Fibroblast of pulmonary artery (primary cell): Measurements from ENCODE around the gene SQSTM1.
A peak's percentile ranks its signal among the peaks of the same experiment; 100 is the strongest.

Experiments
- DNase-seq: peaks from one replicate; pipeline ENCODE4 v3.0.0-alpha.2; 2010; ENCODE audit warnings: low read depth
- H3K4me3 ChIP-seq: replicated peaks from 2 replicates; pipeline ENCODE4 v1.5.1; 2011; ENCODE audit warnings: low read depth, mild to moderate bottlenecking, control low read depth, low read length, moderate library complexity
- TF ChIP-seq, protein P1 (sequence below): IDR thresholded peaks from 2 replicates; pipeline ENCODE4 v1.5.1; 2011; ENCODE audit warnings: mild to moderate bottlenecking, control low read depth, low read length, inconsistent platforms; ENCODE audit errors: missing control alignments

The SQSTM1 gene

DNA sequence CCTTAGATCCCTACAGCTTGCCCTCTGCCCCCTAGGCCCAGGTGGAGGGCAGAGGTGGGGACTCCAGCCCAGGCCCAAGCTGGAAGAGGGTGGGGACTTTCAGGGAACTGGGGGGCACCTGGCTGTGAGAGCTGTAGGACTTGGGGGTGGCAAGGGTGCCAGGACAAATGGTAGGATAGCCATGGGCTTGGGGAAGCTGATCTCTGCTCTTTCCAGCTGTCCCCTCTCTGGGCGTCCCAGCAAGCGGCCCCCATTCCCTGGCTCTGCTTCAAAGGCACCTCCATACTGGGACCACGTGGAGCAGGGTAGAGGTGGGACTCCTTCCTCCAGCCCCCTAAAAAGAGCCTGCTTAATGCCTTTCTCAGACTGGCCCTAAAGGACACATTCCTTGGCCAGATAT lies 26.5 kb upstream of the SQSTM1 start:
- DNase-seq, result no peak
- H3K4me3 ChIP-seq, result peak overlapping the region; percentile 43
- TF ChIP-seq, protein P1, sequence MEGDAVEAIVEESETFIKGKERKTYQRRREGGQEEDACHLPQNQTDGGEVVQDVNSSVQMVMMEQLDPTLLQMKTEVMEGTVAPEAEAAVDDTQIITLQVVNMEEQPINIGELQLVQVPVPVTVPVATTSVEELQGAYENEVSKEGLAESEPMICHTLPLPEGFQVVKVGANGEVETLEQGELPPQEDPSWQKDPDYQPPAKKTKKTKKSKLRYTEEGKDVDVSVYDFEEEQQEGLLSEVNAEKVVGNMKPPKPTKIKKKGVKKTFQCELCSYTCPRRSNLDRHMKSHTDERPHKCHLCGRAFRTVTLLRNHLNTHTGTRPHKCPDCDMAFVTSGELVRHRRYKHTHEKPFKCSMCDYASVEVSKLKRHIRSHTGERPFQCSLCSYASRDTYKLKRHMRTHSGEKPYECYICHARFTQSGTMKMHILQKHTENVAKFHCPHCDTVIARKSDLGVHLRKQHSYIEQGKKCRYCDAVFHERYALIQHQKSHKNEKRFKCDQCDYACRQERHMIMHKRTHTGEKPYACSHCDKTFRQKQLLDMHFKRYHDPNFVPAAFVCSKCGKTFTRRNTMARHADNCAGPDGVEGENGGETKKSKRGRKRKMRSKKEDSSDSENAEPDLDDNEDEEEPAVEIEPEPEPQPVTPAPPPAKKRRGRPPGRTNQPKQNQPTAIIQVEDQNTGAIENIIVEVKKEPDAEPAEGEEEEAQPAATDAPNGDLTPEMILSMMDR, result no peak

- no peak for DNase-seq
- TF ChIP-seq, protein P1, result no peak
- peak overlapping the region; percentile 43 for H3K4me3 ChIP-seq
Measured at GRCh38 chr5:179794575-179794974, 26.1 kb upstream of the SQSTM1 start.

GRCh38 chr5:179795049-179795862 lies 25.4 kb upstream of the SQSTM1 start:
- TF ChIP-seq, protein P1, result no peak
- DNase-seq, result no peak
- H3K4me3 ChIP-seq, result peak overlapping the region; percentile 47

DNA sequence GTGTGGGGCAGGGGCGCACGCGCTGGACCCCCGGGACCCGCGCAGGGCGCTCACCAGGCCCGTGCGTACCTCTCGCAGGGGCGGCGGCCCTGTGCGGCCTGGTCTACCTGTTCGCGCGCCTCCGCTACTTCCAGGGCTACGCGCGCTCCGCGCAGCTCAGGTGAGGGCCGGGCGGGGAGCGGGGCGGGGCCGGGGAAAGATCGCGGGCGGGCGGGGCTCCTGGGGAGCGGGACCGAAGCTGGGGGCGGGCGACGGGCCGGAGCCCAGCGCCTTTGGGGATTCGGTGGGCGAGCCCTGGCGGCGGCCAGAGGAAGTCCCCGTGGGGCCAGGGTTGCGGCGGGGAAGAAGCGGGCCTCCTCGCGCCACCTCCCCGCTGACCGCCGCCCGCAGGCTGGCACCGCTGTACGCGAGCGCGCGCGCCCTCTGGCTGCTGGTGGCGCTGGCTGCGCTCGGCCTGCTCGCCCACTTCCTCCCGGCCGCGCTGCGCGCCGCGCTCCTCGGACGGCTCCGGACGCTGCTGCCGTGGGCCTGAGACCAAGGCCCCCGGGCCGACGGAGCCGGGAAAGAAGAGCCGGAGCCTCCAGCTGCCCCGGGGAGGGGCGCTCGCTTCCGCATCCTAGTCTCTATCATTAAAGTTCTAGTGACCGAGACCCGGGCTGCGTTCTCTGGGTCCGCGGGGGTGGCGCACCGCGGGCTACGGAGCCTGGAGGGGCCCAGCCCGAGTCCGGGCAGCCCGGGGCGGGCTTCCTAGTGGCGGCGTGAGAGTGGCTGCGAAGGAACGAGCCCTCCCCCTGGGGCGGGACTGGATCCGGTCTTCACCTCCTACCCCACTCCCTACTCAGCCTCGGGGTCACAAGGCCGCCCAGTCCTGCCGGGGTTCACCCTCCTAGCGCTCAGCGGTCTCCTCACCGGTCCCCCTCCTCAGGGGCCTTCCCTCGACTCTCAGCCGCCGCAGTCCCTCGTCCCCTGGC lies 24.6 kb upstream of the SQSTM1 start:
- TF ChIP-seq, protein P1, result no peak
- DNase-seq, result peak; percentile 83
- H3K4me3 ChIP-seq, result peak overlapping the region; percentile 47

DNA sequence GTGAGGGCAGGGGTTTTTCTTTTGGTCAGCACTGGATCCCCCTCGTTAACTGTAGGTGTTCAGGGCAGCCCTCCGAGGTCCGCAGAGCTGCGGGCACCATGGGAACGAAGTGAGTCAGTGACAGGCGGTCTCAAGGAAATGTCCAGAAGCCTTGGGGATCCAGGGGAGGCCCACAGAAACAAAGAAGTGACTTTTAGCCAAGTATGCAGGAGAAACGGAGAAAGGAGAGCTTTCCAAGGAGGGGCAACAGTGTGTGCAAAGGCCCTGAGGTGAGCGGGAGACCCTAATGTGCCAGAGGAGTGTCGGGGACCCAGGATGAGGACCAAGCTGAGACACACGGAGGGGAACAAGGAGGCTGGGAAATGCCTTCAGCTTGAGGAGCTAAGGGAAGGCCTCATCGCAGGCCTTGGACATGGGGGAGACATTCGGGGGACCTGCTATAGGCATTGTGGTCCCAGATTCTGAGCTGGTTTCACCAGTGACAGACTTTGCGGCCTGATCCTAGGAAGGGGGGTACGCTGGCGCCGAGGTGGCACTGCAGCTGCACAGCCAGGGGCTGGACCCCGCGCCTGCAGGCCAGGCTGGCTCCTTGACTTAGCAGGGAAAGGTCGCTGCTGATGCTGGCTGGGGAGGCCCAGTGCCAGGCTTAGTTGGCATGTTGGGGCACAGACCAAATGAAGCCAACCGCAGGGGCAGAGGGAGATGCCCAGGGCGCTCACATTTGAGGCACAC lies 23.7 kb upstream of the SQSTM1 start:
- no peak for DNase-seq
- H3K4me3 ChIP-seq, result no peak overlapping the region
- TF ChIP-seq, protein P1, result no peak

DNA sequence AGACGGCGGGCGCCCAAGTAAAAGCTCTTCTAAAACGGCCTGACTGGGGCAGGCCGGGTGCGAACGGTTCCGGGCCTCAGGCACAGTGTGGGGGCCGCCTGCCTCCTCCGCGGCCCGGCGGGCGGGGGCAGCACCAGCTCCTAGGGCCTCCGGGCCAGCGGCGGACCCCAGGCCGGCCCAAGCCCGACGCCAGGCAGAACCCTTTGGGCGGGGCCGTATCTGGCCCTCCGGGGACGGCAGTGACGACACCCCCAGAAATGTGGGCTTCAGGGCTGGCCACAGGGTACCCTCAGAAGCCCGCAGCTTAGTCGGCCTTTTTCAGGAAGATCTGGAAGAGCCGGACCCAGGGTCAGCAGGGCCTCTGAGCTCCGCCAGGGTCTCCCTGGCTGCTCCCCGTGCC lies 23.0 kb upstream of the SQSTM1 start:
- TF ChIP-seq, protein P1, result no peak
- no peak overlapping the region for H3K4me3 ChIP-seq
- no peak for DNase-seq
